RPMI8226 (cell line): ENCODE measurements around the gene POLR3G.

Experiments used
- DNase-seq: peaks from one replicate; pipeline ENCODE4 v3.0.0-alpha.2; 2015

Gene POLR3G, protein sequence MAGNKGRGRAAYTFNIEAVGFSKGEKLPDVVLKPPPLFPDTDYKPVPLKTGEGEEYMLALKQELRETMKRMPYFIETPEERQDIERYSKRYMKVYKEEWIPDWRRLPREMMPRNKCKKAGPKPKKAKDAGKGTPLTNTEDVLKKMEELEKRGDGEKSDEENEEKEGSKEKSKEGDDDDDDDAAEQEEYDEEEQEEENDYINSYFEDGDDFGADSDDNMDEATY

DNA sequence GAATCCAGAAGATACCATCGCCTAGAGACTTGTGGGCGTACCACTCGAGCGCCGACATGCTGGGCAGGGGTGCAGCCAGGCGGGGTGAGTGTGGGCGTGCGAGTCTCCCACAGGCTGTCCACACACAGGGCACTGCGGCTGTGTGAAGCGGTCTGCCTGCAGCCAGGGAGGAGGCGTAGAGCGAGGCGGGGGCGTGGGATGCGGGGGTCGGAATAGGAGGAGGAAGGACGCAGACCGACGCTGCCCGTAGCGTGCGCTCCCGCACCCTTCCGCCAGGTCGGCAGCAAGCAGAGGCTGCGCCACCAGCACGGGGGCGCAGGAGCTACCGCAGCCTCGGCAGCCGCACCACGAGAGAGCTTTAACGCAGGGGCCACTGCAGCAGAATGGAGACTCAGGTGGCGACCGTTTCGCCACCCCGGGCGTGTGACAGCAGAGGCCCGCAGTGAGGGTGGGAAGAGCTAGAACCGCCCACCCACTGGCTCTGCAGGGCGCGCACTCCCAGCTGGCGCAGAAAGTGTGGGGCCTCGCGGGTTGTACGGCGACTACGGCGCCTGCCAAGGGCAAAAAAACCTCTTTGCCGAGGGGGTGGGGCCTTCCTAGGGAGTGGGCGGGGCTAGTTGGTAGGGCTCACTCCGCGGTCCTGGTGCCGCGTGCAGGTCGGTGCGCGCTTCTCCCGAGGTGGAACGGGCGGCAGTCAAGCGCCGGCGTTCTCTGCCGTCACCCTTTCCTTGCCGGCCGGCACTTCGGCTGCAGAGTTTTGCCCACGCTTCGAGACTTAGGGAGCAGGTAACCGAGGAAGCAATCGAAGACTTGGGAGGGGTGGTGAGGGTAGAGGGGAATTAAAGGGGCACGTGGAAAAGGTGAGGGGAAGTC, at the start of gene POLR3G, which contains the start of gene MBLAC2:
Gene POLR3G (plus strand): TSS at position 630 of the 873 bp plus-strand sequence. CDS start 10,704 bp downstream, outside the sequence.
Gene MBLAC2 (minus strand): TSS at position 537 of the 873 bp plus-strand sequence. CDS start 479 bp downstream, at position 58.
- DNase-seq: peak; percentile 97

DNA sequence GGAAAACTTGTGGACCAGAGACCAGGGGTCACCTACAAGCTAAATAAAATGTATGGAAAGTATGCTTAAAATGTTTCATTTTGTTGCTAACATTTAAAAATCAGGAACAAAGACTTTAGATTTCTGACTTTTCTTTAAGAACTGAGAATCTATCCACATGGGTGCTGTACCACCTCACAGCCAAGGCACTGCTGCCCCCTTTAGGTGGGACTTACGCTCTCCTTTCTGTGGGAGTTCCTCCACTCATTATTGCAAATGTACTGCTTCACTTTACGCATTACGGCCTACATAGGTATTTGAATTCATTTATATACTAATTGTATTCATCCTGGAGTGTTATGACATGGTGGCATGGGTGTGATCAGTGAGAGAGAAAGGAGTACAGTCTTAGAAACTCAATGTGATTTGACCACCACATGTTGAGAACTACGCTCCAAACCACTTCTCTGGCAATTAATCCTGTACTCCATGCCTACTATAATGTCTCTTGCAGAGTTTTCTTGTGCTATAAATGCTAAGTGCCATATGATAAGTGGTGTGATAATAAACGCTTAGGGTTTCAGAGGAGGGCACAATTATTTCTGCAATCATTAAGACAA, 40.4 kb upstream of the POLR3G start:
- DNase-seq: peak; percentile 70

DNA sequence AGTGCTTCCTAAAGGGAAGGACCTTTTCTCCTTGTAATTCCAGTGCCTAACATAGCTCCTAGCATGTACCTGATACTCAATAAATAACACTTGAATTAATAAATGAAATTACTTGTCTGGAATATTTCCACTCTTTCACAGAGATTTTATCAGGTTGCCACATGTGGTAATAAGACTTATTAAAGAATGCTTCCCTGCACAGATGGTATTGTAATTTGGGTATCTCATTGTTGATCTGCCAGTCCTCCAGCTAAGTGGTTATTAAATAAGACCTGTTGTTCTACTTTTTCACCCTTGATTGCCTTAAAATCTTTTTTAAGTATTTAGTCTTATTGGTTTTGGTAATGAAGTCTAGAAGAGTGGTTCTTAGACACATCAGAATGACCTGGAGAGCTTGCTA, 37.0 kb upstream of the POLR3G start:
- no peak for DNase-seq

DNA sequence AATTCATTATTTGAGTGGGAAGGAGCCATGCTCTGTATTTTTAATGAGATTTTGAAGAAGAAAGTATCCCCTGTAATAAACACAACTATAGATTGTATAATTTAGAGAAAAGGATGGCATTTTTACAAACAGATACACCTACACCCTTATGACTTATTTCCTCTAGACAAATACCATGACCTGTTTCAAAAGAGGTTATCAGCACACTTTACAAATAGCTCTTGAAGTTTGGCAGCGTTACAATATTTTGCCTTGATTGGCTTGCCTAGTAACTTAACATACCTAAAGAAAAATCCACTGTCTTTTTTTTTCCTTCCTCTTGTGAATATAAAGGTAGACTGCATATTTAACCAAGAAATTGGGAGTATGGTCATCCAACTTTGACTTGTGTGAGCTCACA, 36.6 kb upstream of the POLR3G start:
- no peak for DNase-seq

DNA sequence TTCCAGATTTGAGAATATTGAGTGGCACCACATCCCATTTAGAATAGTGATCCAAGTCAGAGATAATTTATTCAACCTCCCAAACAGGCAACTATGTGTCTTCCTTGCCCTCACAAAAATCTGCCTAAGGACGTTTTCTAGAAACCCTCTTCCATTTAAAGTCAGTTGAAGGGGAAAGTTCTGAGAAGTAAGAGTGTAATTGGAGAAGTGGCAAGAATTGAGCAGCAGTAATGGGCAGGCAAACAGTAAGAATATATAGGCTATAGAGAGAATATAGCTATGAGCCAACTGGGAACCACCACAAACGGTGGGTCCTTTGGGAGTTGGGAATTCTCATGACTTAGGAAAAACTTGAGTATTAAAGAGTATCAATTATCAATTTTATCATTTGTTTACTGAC, 34.0 kb upstream of the POLR3G start:
- DNase-seq: no peak

DNA sequence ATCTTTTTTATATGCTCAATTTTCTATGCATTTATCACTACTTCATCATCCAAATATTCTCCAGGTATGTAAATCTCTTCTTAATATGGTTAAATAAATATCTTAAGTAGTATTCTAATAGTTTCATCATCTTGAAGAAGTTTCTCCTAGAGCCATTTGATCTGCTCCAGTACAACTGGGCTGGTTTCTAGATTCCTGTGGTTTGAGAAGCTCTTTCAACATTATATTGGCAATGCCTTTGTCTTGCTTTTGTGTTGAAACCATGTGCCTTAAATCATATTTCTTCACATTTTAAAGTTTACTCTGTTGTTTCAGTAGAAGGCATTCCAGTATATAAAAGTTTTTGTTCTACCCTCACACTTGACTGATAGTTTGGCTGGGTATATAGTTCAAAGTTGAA, 27.7 kb upstream of the POLR3G start:
- DNase-seq: no peak

DNA sequence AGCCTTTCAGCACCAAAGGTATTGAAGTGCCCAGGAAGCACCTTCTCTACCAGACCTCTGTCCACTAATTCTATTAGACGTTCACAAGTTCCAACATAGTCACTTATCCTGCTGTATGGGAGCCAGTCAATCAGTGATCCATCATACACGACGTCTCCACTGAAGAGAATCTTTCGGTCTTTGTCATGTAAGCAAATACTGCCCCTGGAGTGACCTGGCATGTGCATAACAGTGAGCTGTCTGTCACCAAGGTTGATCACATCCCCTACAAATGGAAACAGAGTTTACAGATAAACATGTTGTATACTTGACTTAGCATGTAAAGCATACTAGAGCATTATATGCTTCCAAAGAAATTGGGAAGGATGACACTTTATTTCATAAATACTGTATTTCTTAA, 13.4 kb upstream of the POLR3G start:
- DNase-seq: no peak

DNA sequence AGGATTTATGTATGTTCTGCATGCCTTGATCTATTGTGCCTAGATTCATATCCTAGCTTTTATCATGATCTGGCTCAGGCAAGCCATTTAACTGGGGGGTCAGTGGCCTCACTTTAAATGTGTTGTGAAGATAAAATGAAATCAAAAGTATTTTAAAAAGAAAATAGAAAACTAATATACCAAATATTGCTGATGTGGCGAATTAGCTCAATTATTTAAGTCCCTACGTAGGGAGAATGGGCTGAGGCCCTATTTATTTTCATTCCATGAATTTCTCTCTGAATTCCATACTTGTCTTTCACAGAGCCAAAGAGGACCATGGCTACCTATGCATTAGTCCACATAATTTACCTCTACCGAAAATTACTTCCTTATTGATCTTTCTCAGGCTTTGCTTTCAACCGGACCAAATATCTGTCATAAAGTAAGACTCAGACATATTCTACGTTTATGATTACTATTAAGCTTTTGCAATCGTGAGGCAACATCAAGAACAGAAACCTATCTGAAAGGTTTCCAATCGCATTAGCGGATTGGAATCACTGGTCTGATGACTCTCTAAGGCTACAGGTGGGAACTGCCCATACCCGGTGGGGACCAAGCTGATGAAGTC, 1.8 kb upstream of the POLR3G start:
- peak; percentile 65 for DNase-seq

DNA sequence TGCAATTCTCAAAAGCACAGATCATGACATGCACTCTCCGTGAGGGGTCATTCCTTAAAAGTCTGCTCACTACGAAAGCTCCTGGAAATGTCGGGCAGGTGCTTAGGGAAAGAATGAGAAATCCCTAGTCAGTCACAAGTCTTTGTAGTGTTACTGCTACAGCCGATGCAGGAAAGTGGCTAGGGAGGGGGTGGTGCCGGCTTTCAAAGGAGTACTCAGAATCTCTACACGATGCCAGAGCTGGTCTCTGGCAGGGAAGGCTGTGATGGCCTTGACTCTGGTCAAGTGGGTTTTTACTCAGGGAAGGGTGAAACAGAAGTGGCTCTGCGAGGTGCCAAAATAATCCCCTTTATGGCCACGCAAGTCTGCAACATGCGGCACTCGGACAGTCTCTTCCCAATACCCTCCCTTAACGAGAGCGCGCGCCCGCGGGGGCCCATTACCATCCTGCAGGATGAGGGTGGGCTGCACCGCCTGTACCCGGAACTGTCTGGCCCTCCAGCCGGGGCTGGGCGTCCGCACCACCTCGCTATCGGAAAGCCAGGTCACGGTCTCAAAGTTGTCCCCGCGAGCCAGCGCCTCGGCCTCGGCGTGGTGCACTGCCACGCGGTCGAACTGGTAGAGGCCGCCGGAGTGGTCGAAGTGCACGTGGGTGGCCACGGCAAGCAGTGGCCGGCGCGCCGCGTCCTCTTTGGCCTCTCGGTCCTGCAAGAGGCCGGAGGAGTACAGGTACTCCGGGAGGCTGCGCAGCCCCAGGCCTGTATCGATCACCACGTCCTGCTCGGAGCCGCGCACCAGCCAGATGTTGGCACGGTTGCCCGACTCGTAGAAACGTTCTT, 1.0 kb upstream of the POLR3G start:
- peak; percentile 68 for DNase-seq

DNA sequence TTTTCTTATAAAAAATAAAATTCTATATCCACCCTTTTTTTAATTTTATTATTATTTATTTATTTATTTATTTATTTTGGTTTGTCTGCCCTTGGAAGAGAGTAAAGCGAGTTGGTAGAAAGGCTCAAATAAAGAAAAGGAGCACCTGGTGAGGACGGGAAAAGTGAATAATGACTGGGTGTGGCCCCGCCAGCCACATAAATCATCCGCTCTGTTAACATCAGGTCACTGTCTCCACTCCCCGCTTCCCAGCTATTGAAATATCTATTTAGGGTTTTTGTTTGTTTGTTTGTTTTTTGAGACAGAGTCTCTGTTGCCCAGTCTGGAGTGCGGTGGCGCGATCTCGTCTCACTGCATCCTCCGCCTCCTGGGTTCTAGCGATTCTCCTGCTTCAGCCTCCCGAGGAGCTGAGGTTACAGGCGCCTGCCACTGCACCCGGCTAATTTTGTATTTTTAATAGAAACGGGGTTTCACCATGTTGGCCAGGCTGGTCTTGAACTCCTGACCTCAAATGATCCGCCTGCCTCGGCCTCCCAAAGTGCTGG, 844 bp downstream of the POLR3G start:
- no peak for DNase-seq

DNA sequence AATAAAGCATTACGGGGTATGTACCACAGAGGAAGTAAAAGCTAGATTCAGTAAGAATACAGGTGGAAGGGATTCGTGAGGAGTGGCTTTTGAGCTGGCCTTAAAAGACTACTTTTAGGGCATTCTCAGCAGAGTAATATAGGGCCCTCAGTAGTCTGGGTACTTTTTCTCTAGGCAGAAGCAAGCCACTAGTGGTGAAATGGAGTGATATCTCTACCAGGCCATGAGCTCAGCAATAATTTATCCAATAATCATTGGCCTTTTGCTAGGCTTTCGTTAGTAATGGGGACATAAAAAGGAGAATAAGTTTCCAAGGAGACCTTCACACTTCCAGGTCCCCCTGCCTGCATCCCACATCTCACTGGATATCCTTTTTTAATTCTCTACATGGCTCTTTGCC, 1.7 kb downstream of the POLR3G start:
- DNase-seq: no peak

DNA sequence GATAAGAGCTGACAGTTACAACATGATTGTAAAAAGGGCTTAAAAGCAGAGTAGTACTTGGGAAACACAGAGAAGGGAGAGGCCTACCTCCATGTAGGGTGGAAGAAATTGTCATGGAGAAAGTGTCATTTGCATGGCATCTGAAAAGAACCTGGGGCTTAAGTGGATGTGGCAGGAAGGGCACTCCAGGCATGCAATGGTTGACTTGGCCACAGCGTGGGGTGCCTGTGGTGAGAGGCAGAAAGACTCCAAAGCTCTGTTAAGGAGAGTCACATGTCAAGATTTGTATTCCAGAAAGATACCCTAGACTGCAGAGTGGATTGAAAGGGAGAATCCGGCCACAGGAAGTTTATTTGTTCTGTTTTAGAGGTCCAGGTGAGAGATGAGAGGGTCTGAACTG, 2.4 kb downstream of the POLR3G start:
- no peak for DNase-seq

DNA sequence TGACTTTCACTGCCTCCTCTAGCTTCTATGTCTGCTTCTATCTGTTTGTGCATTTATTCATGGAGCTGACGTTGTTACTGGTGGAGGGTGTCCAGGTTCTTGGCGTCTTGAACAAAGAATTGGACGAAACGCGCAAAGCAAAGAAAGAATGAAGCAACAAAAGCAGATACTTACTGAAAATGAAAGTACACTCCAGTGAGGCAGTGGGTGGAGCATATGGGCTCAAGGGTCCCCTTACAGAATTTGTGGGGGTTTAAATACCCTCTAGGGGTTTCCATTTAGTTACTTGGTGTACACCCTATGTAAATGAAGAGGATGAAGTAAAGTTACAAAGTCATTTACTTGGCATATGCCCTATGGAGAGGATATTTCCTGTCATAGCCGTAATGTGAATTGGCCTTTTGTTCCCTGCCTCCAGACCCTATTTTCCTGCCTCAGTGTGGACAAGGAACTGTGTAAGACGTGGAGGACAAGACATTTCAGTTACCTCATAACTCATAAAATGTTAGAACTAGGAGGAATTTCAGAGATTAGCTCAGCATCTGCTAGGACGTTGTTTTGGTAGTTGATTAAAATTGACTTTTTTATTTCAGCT, 3.1 kb downstream of the POLR3G start:
- no peak for DNase-seq

DNA sequence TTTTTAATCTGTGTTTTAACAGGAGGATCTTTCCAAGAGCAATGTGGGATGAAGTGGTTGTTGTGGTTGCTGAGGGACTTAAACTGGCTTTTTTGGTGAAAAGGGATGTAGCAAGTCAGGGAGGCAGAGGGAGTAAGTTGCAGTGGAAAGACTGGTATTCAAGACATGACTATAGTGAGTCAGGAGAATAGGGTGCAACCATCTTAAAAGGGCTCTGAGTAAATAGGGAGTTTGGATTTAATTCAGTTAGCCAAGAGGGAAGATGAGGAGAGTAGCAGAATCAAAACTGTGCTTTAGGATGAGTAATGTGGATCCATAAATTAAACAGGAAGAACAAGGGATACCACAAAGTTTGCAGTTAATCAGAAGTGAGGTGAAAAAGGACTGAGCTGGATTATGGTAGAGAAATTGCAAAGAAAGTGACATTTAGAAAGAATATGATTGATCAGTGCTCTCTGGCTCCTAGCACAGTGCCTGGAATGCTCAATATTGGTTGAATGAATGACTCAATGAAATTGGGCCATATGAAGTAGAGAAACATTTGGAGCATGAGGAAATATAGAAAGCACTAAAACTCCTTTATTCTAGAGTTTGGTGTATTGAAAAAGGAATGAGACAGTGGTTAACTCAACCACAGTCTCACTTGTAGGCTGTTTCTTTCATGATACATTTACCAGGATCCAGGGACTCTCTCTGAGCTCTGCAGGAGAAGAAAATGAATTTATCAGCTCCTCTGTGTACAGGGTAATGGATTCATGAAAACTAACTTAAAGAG, 5.1 kb downstream of the POLR3G start:
- DNase-seq: no peak

DNA sequence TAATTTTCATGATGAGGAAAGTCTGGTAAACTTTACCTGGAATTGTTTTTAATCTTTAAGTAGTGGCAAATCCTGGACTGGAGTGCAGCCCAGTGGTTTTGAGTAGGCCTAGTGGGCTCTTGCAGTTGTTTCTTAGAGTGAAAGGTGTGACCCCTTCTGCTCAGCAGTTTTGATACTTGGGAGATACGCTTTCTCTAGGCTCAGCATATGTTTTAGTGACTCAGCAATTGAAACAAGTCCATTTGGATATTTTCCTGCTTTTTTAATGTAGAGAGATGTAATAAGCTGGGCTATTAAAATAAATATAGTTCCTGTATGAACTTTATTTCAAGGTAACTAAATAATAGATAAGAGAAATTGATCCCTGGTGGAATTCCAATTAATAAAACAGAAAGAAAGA, 6.0 kb downstream of the POLR3G start:
- no peak for DNase-seq

DNA sequence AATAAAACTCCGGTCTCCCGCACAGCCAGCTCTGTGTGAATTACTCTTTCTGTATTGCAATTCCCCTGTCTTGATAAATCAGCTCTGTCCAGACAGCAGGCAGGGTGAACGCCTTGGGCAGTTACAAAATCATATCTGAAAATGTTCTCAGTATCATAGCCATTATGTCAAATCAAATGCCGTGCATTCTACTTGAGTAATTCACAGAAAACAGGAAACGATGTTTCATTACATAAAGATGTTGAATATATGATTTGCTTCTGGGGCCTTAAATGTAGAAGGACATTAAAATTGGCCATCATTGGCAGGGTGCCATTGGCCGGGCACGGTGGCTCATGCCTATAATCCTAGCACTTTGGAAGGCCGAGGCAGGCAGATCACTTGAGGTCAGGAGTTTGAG, 8.5 kb downstream of the POLR3G start:
- no peak for DNase-seq

DNA sequence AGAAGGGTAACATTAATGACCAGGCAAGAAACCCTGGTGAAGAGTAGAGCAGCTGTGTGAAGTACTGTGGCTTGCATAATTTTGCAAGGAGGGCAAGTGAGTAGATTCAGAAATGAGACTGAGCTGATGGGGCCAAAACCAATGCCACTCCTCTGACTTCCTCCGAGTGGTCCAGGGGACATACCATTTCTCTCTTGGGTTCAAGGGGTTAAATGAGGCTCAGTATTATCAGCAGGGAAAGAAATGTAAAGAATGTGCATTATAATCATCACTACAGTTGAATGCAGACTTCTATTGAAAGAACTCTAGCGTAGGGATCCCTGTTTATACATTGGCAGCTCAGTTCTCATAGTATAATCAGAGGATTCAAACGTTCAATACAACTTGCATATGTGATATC, 9.9 kb downstream of the POLR3G start:
- DNase-seq: no peak

DNA sequence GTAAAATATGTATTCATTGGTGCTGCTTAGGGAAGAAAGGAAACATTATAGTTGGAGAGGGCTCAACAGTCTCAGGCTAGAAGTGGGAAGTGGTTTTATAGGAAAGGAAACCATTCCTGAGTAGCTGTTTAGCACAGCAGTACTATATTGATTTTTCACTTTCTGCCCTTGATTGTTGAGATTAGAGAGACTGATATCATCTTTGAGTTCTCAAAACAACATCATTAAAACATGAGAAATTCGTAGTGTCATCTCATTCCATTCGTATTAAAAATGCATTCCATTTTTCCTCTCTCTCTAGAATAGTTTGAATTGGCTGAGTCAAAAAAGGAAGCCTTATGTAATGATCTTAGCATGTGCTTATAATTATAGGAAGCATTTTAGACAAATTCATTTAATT, 14.1 kb downstream of the POLR3G start:
- no peak for DNase-seq

DNA sequence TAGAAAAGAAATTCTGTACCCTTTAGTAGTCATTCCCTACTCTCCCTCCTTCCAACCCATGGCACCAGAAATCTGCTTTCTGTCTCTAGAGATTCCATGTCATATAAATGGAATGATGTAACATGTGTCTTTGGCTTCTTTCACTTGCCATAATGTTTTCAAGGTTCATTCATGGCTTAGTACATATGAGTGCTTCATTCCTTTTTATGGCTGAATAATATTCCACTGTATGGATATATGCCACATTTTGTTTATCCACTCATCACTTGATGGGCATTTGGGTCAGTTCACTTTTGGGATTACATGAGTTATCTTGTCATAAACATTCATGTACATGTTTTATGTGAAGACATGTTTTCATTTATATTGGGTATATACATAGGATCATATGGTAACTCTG, 19.4 kb downstream of the POLR3G start:
- no peak for DNase-seq

DNA sequence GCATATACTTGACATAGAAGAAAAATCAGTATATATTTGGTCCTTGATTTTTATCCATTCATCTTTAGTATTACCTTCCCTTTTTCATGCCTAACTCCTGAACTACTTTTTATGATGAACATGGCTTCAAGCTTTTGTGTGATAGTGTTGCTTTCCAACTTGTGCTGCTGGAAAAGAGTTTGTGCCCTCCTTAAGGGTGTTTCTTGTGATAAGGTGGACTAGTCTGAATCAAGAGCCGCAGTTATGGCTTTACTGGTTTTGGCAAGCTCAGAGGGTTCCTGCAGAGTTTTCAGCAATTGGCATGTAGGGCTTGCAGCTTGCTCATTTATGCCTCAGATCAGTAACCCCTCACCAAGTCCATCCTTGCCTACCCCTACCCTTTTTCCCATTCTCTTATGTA, 20.5 kb downstream of the POLR3G start:
- no peak for DNase-seq

DNA sequence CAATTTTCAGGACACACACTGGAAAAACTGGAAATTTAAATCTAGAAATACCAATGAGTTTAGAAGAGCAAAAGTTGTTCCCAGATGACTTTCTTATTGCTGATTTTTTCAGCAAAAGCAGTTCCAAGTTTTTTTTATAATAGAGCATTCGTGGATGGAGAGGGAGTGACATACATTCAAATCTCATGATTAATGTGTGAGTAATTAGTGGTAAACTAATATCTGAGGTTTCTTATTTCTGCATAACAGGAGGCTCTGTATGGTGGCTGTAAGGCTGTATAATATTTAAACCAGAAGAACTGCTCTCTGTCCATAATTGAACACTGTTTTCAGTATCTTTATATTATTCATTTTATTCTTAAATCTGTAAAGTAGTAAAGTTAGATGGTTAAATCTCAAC, 28.9 kb downstream of the POLR3G start:
- DNase-seq: no peak
